ENCODE measurements around the gene RAD51AP1.

RAD51AP1 gene

GRCh38 chr12:4545195-4545594, 6.5 kb downstream of the RAD51AP1 start:
- DNase-seq, result no peak

DNA sequence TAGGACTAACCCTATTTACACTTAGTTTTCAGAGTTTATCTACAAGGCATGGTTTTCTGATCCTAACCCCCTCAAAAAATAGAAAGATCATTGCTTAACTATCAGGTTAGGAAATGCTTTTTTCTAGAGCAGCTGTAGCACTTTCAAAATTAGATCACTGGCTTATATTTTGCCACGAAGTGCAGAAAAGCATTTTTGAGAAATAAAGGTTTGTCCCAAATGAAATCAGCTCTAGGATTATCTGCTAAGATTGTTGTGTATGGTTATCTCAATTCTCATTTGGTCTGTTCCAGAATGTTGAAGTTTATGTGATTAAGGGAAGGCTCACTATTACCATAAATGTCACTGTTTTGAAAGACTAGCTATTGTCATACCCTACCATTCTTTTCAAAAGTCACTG, 13.5 kb downstream of the RAD51AP1 start:
- no peak for DNase-seq

- DNase-seq, result no peak
Observed at GRCh38 chr12:4553943-4554342, 15.3 kb downstream of the RAD51AP1 start.

DNA sequence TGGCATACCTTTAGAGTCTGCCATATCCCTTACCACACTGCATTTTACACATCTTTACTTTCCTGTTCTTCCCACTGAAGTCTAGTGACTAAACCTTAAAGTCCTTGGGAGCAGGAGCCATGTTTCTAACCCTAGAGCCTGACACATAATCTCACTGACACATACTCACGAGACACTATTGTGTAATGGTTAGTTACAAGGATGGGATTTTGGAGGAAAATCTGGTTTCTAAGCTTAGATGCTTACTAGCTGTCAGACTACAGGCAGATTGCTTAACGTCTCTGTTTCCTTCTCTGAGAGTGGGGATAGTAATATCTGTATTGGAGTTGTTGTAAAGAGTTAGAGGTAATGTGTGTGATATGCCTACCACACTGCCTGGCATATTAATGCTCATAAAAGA, 17.1 kb downstream of the RAD51AP1 start:
- peak; percentile 69 to 95 (median 88) for DNase-seq

GRCh38 chr12:4556735-4557530, 18.2 kb downstream of the RAD51AP1 start:
- DNase-seq, result peak; percentile 66 to 92 (median 83)

- DNase-seq, result peak; percentile 41 to 73 (median 68)
Observed at GRCh38 chr12:4557586-4557985, 18.9 kb downstream of the RAD51AP1 start.

DNA sequence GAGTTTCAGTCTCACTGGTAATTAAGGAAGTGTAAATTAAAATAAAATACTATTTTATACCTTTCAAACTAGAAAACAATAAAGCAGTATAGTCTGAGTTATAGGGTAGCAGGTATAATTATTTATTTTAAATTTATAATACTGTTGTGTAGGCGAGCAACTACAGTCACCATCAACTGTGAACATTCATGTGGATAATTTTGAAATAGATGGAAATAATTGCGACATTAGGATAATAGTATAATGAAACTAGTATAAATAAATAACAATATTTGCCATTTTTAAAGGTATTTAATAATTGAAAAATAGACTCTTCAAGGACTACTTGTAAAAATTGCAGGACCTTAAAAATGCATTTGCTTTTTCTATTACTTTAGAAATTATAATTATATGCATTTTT, 19.5 kb downstream of the RAD51AP1 start:
- peak in 2 of 4 experiments; percentile 39 to 56 for DNase-seq

DNA sequence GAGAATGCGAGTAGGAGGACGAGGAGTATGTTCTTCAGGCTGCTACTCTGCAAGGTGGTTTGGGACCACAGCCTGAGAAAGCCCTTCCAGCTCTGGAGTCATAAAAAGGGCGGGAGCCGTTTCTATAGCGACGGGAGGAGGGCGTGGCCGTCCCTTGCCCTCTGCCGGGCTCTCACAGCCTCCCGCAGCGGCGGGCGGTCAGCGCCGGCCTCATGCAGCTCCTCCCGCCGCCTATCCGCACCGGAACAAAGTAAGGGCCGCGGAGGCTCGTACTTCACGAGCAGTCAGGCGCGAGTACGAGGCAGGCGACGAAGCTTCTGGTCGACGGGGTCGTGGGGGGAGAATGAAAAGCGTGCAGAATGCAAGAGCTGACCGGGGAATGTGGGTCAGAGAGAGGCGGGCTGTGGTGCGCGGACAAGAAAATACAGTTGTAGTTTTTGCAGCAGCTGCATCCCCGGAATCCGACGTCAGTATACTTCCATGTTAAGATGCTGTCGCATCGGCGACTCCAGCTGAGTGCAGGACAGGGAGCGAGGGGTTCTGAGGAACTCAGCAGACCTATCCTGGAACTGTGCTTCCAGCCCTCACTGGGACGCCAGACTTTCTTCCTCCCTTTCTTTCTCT, 23.5 kb downstream of the RAD51AP1 start, which contains the start of gene DYRK4:
Gene DYRK4, plus strand, starts transcription at position 175 of the 624 bp plus-strand sequence. Its CDS starts 38 bp downstream, at position 213.
- DNase-seq, result peak; percentile 82 to 95 (median 88)

DNA sequence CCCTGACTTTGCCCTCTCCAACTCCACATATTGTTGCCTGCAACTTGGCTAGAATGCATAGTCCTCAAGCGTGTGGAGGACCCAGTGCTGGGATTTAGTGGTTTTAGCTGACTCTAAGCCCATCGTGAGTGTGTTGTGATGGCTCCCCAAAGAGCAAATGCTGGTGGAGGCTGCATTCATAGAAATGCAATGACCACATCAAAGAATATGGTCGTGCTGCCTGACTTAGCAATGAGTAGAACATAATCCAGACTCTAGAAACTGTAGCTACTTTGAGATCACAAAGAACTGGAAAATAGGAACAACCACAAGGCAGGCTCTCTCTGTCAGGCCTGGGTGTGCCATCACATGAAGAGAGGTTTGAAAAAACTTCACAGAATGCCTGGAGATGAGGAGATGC, 24.6 kb downstream of the RAD51AP1 start:
- peak in 1 of 4 experiments; percentile 31 for DNase-seq

- peak; percentile 36 to 79 (median 63) for DNase-seq
Observed at GRCh38 chr12:4564818-4565217, 26.1 kb downstream of the RAD51AP1 start.

DNA sequence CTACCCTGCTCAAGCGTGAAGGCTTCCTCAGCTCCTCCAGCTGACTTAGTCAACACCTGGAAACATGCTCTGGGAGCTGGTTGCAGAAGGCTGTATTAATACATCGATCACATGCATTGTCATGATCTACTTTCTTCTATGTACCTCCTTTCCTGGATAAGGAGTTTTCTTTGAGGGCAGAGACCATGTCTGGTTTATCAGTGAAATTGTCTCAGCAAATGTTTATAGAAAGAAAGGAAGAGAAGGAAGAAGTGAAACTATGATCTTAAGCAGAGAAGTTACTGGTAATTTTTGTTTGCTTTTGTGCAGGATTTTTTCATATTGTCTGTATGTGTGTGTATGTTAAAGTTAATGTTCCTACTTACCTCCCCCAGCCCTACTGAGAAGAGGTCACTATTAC, 27.8 kb downstream of the RAD51AP1 start:
- DNase-seq, result peak in 3 of 4 experiments; percentile 30 to 59 (median 34)

GRCh38 chr12:4567073-4567881, 28.6 kb downstream of the RAD51AP1 start:
- DNase-seq, result peak; percentile 76 to 95 (median 90)

- peak in 3 of 4 experiments; percentile 30 to 63 (median 59) for DNase-seq
Observed at GRCh38 chr12:4569261-4569660, 30.6 kb downstream of the RAD51AP1 start.

DNA sequence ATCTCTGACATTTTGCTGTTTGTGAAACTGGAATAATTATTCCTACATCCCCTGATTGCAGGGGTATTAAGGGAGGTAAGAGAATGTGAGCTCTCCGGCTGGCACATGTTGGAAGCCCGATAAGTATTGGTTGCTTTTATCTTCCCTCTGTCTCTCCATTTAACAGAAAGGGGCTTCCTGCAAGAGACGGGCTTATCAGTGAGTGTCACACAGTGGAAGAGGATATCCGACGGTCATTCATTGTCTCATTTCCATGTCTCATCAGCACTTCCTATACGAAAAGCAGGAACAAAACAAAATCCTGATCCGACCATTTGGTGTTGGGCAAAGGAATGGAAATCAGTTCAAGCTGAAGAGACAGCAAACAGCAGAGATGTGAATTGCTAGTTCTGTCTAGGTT, 34.0 kb downstream of the RAD51AP1 start:
- no peak for DNase-seq

DNA sequence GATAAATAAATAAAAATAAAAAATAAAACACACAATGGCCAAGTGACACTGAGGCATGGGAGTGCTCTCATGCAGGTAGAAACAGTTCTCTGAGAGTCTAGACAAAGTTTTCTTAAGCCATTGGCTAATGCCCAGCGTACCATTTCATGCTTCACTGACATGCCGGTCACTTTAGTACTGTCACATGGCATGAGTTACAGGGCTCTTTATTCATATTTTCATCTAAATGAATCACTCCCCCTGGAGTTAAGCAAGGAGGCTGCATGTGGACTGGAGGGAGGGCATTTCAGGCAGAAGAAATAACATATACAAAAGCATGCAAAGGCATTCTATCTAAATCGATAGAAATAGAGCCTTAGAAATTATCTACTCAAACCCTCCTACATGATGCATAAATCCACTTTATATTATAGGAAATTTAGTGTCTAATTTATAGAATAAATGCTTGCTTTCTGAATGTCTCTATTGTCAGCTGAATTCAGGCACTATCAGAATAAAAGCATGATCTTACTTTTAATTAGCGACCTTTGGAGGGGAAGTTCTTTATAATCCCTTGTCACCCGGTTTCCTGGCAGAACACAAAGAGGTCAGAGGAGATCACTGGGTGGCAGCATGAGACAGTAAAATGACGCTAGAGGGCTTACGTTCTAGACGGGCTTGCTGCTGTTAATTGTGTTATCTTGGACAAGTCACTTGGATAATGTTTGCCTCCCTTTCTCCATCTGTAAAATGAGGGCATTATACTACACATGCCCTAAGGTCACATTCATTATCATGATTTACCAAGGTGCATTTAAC, 40.8 kb downstream of the RAD51AP1 start:
- DNase-seq, result peak; percentile 68 to 84 (median 79)

GRCh38 chr12:4580281-4580688, 41.6 kb downstream of the RAD51AP1 start:
- DNase-seq, result no peak

DNA sequence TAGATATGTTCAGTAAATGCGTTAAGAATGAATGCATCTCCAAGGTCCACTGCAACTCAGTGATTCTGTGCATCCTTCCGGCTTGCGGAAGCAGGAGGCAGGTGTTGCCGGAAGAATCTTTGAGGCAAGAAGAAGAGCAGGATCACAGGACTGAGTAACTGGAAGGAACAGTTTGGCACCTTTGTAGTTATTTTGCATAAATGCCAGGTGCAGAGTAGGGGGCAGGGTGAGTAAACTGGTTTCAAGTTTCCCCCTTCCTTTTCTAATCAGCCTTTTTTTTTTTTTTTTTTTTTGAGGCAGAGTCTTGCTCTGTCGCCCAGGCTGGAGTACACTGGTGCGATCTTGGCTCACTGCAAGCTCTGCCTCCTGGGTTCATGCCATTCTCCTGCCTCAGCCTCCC, 45.6 kb downstream of the RAD51AP1 start:
- no peak for DNase-seq

DNA sequence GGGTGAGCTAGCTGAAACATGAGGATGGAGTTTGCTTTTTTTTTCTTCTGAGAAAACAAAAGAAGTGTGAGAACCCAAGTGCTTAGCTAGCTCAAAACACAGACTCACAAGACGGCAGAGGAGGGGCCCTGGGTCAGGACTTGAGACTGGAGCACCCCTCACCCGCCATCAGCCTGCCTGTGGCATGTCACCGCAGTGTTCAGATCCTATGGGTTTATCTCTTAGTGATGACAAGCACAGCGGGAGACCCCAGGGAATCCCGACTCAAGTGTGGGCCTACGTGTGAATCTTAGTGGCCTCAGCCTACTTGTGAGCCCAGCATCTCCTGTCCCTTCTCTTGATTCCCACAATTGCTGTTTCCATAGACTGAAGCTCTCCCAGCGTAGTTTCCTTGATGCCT, 46.2 kb downstream of the RAD51AP1 start:
- no peak for DNase-seq

DNA sequence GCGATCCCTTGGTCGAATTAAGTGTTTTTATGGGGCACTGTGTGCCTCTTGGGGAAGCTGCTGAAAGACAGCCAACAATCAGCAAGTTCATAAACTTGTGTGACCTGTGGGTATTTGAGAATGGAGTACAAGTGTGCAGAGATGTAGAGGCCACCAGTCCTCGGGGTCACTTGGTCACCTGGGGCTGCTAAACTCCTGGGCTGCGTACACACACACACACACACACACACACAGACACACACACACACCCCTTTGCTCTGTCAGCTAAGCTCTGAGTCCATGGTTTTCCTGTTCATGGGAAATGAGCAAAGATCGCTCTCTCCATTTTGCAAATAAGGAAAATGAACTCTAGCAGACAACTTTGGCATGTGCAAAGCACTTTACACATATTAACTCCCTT, 47.8 kb downstream of the RAD51AP1 start:
- no peak for DNase-seq

DNA sequence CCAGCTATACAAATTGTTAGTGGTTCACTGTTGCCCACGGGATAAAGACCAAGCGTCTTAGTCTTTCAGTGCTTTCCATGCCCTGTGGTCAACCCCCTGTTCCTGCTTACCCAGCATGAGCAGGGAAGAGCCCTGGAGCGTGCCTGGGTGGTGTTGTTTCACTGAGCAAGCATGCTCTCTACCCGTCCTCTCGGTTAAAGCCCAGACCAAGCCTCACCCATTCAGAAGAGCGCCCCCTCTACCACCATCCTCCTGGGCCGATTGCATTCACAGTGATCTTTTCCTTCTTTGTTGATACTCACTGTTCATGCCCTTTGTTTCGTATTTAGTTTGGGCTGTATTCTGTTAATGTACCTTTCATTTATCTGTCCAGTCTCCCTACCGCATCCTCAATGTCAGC, 48.4 kb downstream of the RAD51AP1 start:
- no peak for DNase-seq

DNA sequence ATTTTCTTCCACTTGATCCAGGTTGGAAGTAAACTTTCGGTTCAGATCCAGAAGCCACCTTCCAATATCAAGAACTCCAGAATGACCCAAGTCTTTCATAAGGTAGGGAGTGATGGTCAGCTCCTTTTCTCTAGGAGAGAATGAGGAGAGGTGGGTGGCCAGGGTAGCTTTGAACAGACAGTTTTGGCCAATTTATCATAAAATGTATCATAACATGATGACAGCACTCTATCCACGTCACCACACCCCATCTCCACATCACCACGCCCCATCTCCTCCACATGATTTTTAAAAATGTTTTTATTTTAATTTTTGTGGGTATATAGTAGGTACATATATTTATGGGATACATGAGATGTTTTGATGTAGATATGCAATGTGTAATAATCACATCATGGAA, 50.2 kb downstream of the RAD51AP1 start:
- DNase-seq, result no peak

DNA sequence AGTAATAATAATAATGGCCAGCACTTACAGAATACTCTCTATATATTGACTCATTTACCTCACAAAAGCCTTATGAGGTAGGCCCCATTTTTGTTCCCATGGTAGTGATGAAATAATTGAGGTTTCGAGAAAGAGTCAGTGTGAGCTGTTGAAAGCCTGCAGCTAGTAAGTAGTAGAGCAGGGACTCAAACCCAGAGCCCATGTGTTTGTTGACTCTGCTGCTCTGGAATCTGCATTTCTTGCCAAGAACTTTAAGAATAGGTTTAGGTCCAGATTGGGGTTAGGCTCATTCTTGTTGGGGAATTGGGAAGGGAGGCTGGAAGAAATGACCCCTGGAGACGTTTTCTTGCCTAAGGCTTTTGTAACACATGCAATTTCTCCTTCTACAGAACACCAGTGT, 51.3 kb downstream of the RAD51AP1 start:
- DNase-seq, result no peak
